Stimulated activated CD4-positive, alpha-beta T cell treated with anti-CD3 and anti-CD28 coated beads, TNF-alpha, amount 100 ng/mL, for 24 hours (primary cell): Measurements from ENCODE around the gene ELL2.
"Not testable (repeated sequence)": the region's sequence is repeated elsewhere in the genome, so short reads cannot be mapped to it uniquely, and the experiment has no call there.

Experiments used
- DNase-seq, 3 experiments: peaks; one replicate each; pipeline ENCODE4 v3.0.0-alpha.2; 2020; ENCODE audit warnings: low read depth in 3 of 3

ELL2 gene

GRCh38 chr5:95907740-95908706 is 53.6 kb downstream of the ELL2 start:
- no peak for DNase-seq

GRCh38 chr5:95907067-95907705 is 54.5 kb downstream of the ELL2 start:
- no peak for DNase-seq

GRCh38 chr5:95906398-95906797 is 55.3 kb downstream of the ELL2 start:
- DNase-seq: not testable (repeated sequence)

- DNase-seq: no peak
These were observed 56.8 kb downstream of the ELL2 start for GRCh38 chr5:95904827-95905226.

- no peak for DNase-seq
These were observed 57.8 kb downstream of the ELL2 start for GRCh38 chr5:95903838-95904237.

- no peak for DNase-seq
These were observed 59.7 kb downstream of the ELL2 start for GRCh38 chr5:95901676-95902627.

GRCh38 chr5:95900383-95900958 is 61.2 kb downstream of the ELL2 start:
- DNase-seq: no peak

- DNase-seq: no peak
These were observed 61.8 kb downstream of the ELL2 start for GRCh38 chr5:95899829-95900228.

- no peak for DNase-seq
These were observed 62.6 kb downstream of the ELL2 start for GRCh38 chr5:95899006-95899405.

- DNase-seq: no peak
These were observed 65.9 kb downstream of the ELL2 start for GRCh38 chr5:95895771-95896170.

- DNase-seq: no peak
These were observed 66.4 kb downstream of the ELL2 start for GRCh38 chr5:95895251-95895650.

GRCh38 chr5:95892784-95893354 is 68.8 kb downstream of the ELL2 start:
- peak in 1 of 3 experiments; percentile 21 for DNase-seq

- no peak for DNase-seq
These were observed 70.2 kb downstream of the ELL2 start for GRCh38 chr5:95891499-95891898.

GRCh38 chr5:95889076-95889475 is 72.6 kb downstream of the ELL2 start:
- DNase-seq: no peak

- no peak for DNase-seq
These were observed 73.7 kb downstream of the ELL2 start for GRCh38 chr5:95887977-95888376.

GRCh38 chr5:95886340-95887044 is 75.2 kb downstream of the ELL2 start:
- DNase-seq: no peak

- no peak for DNase-seq
These were observed 77.1 kb downstream of the ELL2 start for GRCh38 chr5:95884511-95884910.

- no peak for DNase-seq
These were observed 77.7 kb downstream of the ELL2 start for GRCh38 chr5:95884017-95884325.

- no peak for DNase-seq
These were observed 78.2 kb downstream of the ELL2 start for GRCh38 chr5:95883185-95884016.

- no peak for DNase-seq
These were observed 79.8 kb downstream of the ELL2 start for GRCh38 chr5:95881833-95882232.
